Peyer's patch (tissue), 4 donors: Measurements from ENCODE around the gene SLC27A5.

Experiments
- CTCF ChIP-seq, 6 experiments: fragments of 450-650 bp in 4 of 6; fragments of 200-600 bp in 2 of 6; sonication (generic) in 1 of 6; IDR thresholded peaks; one replicate each; pipeline ENCODE4 v1.5.1; 2017 to 2019; ENCODE audit warnings: antibody characterized with exemption in 6 of 6, mild to moderate bottlenecking in 3 of 6, moderate library complexity in 1 of 6
- POLR2A ChIP-seq, 2 donors: fragments of 450-650 bp; IDR thresholded peaks; one replicate each; pipeline ENCODE4 v1.5.1; 2017; ENCODE audit warnings: antibody characterized with exemption in 2 of 2, mild to moderate bottlenecking in 2 of 2, moderate library complexity in 2 of 2

GRCh38 chr19:58468216-58468839 is 43.5 kb downstream of the SLC27A5 start:
- no peak for TF ChIP-seq POLR2A (IDR thresholded peaks at IDR 0.05)
- no peak for TF ChIP-seq CTCF (IDR thresholded peaks at IDR 0.05)
